HCT116 (cell line): ENCODE measurements around the gene TICRR. TPM values are rescaled to one million over a fixed set of nuclear protein-coding genes. Genes with fewer than 3 reads are reported as not detected.

Experiments
- ATAC-seq: fragments of 200-7000 bp; cut with Tn5 transposase; 2 replicates; pipeline ENCODE4 v1.9.1; 2020; ENCODE audit warnings: mild to moderate bottlenecking, moderate library complexity
- BruUV-seq: library from RNA; stranded (reverse); fragments of 400-500 nt; replicated peaks from 2 replicates; lab custom pipeline; 2021; lab: Mats Ljungman, UMichigan
- CTCF ChIA-PET: fragments of 300-600 bp; sonication (Branson Sonifier 250); formaldehyde crosslinking; loops from one replicate; lab custom pipeline; 2021; ENCODE audit warnings: antibody characterized with exemption; lab: Charles Lee
- POLR2A ChIA-PET: fragments of 300-600, 350-600 bp; sonication (Branson Sonifier 250); formaldehyde crosslinking; loops from one replicate; lab custom pipeline; 2021; ENCODE audit warnings: antibody characterized with exemption; lab: Charles Lee
- RAD21 ChIA-PET, 2 experiments: fragments of 300-600 bp; sonication (Branson Sonifier 250); formaldehyde crosslinking; loops; one replicate each; lab custom pipeline; 2023; ENCODE audit warnings: low total read pairs in 2 of 2; ENCODE audit not compliant: uncharacterized antibody in 2 of 2, unreplicated experiment in 2 of 2, low non-redundant PET in 1 of 2; lab: Charles Lee
- DNase-seq: peaks from one replicate; pipeline ENCODE4 v3.0.0-alpha.2; 2010; ENCODE audit warnings: low read depth, low spot score
- H2AFZ ChIP-seq: fragments of 200-600 bp; shearing (Covaris generic), sonication (generic); 2 replicates; pipeline ENCODE4 v1.6.1; 2017; ENCODE audit warnings: low read depth, mixed run types, mixed read lengths, antibody characterized with exemption, low read length; ENCODE audit not compliant: poor library complexity, severe bottlenecking
- H3K27ac ChIP-seq: 2 replicates; pipeline ENCODE4 v1.5.1; 2012; ENCODE audit warnings: low read depth, low read length
- H3K27me3 ChIP-seq: fragments of 200-600 bp; sonication (generic); 2 replicates; pipeline ENCODE4 v1.6.1; 2016; ENCODE audit warnings: mixed run types, low read length, mixed read lengths; ENCODE audit not compliant: insufficient read depth
- H3K36me3 ChIP-seq, 2 experiments: fragments of 200-500 bp in 1 of 2; fragments of 200-600 bp in 1 of 2; sonication (Bioruptor generic) in 1 of 2; sonication (generic) in 1 of 2; 2 replicates each; pipeline versions ENCODE4 v1.5.1 to v1.6.1; 2014 to 2016; ENCODE audit warnings: low read length in 2 of 2, inconsistent platforms in 1 of 2, mixed read lengths in 1 of 2, mixed run types in 1 of 2; ENCODE audit not compliant: insufficient read depth in 2 of 2, control insufficient read depth in 1 of 2
- H3K4me1 ChIP-seq, 2 experiments: fragments of 200-600 bp in 1 of 2; sonication (generic) in 1 of 2; 2 replicates each; pipeline versions ENCODE4 v1.5.1 to v1.6.1; 2012 to 2017; ENCODE audit warnings: low read length in 2 of 2, inconsistent platforms in 1 of 2, mild to moderate bottlenecking in 1 of 2, mixed read lengths in 1 of 2, mixed run types in 1 of 2, moderate library complexity in 1 of 2; ENCODE audit not compliant: insufficient read depth in 2 of 2, control insufficient read depth in 1 of 2
- H3K4me2 ChIP-seq: fragments of 200-600 bp; sonication (generic); 2 replicates; pipeline ENCODE4 v1.6.1; 2017; ENCODE audit warnings: mixed run types, low read length, mixed read lengths
- H3K4me3 ChIP-seq, 2 experiments: fragments of 200-600 bp in 1 of 2; sonication (generic) in 1 of 2; replicated peaks in 1 of 2; 2 replicates each; pipeline ENCODE4 v1.5.1; 2011 to 2016; ENCODE audit warnings: low read length in 2 of 2, control low read depth in 1 of 2, low read depth in 1 of 2, mild to moderate bottlenecking in 1 of 2, mixed read lengths in 1 of 2, mixed run types in 1 of 2
- H3K79me2 ChIP-seq: fragments of 200-600 bp; sonication (generic); 2 replicates; pipeline ENCODE4 v1.6.1; 2017; ENCODE audit warnings: mild to moderate bottlenecking, mixed run types, low read length, moderate library complexity, mixed read lengths; ENCODE audit not compliant: insufficient read depth
- H3K9ac ChIP-seq: fragments of 200-600 bp; sonication (generic); 2 replicates; pipeline ENCODE4 v1.6.1; 2016; ENCODE audit warnings: low read length, mixed read lengths
- H3K9me2 ChIP-seq: fragments of 200-600 bp; sonication (generic), shearing (Covaris generic); 2 replicates; pipeline ENCODE4 v1.6.1; 2017; ENCODE audit warnings: mixed run types, mild to moderate bottlenecking, moderate library complexity; ENCODE audit not compliant: insufficient read depth
- H3K9me3 ChIP-seq, 2 experiments: fragments of 200-500 bp in 1 of 2; fragments of 200-600 bp in 1 of 2; sonication (Bioruptor generic) in 1 of 2; sonication (generic) in 1 of 2; 2 replicates each; pipeline ENCODE4 v1.6.1; 2014 to 2017; ENCODE audit warnings: low read length in 2 of 2, mixed read lengths in 2 of 2, inconsistent platforms in 1 of 2, low read depth in 1 of 2, mild to moderate bottlenecking in 1 of 2, mixed run types in 1 of 2, moderate library complexity in 1 of 2; ENCODE audit not compliant: control insufficient read depth in 1 of 2, insufficient read depth in 1 of 2
- H4K20me1 ChIP-seq: fragments of 200-600 bp; sonication (generic), shearing (Covaris generic); 2 replicates; pipeline ENCODE4 v1.6.1; 2017; ENCODE audit warnings: mixed run types, mild to moderate bottlenecking, moderate library complexity; ENCODE audit not compliant: insufficient read depth
- EZH2 ChIP-seq: fragments of 200-600 bp; sonication (generic); IDR thresholded peaks from 2 replicates; pipeline ENCODE4 v1.6.1; 2017; ENCODE audit warnings: antibody characterized with exemption, mixed run types
- POLR2AphosphoS5 ChIP-seq: IDR thresholded peaks from 2 replicates; pipeline ENCODE4 v1.6.1; 2011; ENCODE audit warnings: mild to moderate bottlenecking, low read depth, low read length, moderate library complexity
- RAD21 ChIP-seq: IDR thresholded peaks from 2 replicates; pipeline ENCODE4 v1.6.1; 2012; ENCODE audit warnings: low read depth, mild to moderate bottlenecking
- SRF ChIP-seq: IDR thresholded peaks from 2 replicates; pipeline ENCODE4 v1.6.1; 2012; ENCODE audit warnings: low read depth
- intact Hi-C: fragments of 100-400 bp; cut with micrococcal nuclease; formaldehyde crosslinking; loops from 2 replicates; pipeline ENCODE4 v1.10.0; 2022
- total RNA-seq: library from RNA; stranded (reverse); gene quantifications from one replicate; pipeline ENCODE4 v1.2.1, GENCODE V29; 2021; ENCODE audit not compliant: unreplicated experiment
- TF ChIP-seq, protein P1 (sequence below), 3 experiments: fragments of 200-600 bp in 1 of 3; sonication (generic) in 1 of 3; IDR thresholded peaks in 2 of 3; conservative IDR thresholded peaks in 1 of 3; 2 replicates each; pipeline ENCODE4 v1.5.1; 2012 to 2017; ENCODE audit warnings: low read depth in 2 of 3, low read length in 2 of 3, antibody characterized with exemption in 1 of 3, borderline replicate concordance in 1 of 3, control low read depth in 1 of 3, mild to moderate bottlenecking in 1 of 3, mixed read lengths in 1 of 3, mixed run types in 1 of 3, moderate library complexity in 1 of 3; ENCODE audit not compliant: insufficient read depth in 1 of 3

The TICRR gene
- total RNA-seq, 1 experiment from 2014 or later, result 24.8 TPM

- no peak overlapping the region for H3K4me3 ChIP-seq
- no peak overlapping the region for H3K4me2 ChIP-seq
- no peak for ATAC-seq
- ChIA-PET RAD21 (interaction anchor here in 1 of 2 experiments (0.9 kb wide), 1 partner anchor 413 kb away, joined by 3 read pairs; no protein-coding TSS in a partner anchor), POLR2A (no interaction called here), CTCF (interaction anchor here (3.0 kb wide), 1 partner anchor 12 kb away, joined by 14 read pairs; no protein-coding TSS in a partner anchor)
- intact Hi-C loops, result no loop called here
- DNase-seq, result no peak
- H3K9me3 ChIP-seq, result no peaks in the 10 kb centered on the region
- no peak overlapping the region for H2AFZ ChIP-seq
- H3K9ac ChIP-seq, result no peak overlapping the region
- H3K36me3 ChIP-seq, result no peaks in the 10 kb centered on the region
- no TSS peak for BruUV-seq
- no peak overlapping the region for H3K27ac ChIP-seq
- TF ChIP-seq RAD21 (peak; percentile 15; the same call in 1 of the 2 replicates), EZH2 (no peak), SRF (no peak), POLR2AphosphoS5 (no peak)
- TF ChIP-seq, all 23 proteins: peak for 1
- H3K9me2 ChIP-seq, result no peaks in the 10 kb centered on the region
- no peaks in the 10 kb centered on the region for H3K27me3 ChIP-seq
- no peaks in the 10 kb centered on the region for H4K20me1 ChIP-seq
- H3K79me2 ChIP-seq, result no peaks in the 10 kb centered on the region
- no peaks in the 10 kb centered on the region for H3K4me1 ChIP-seq
Observed at GRCh38 chr15:89674526-89674925, 99.3 kb downstream of the TICRR start.

DNA sequence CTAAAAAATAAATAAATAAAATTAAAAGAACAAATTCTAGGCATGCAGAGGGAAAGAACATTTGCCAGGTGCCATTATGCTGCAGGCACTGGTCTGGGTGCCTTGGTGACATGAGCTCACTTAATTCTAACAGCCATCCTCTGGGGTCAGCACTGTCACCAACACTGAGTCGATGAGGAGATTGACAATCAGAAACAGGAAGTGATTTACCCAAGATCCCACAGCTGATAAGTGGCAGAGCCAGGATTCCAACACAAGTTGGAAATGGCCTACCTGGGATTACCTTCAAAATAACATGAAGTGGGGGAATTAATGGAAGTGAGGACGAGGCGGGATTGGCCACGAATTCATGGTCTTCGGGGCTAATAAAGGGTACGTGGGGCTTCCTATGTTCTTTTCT is 100.3 kb downstream of the TICRR start:
- Histone ChIP-seq H3K27ac (no peak overlapping the region), H3K9ac (no peak overlapping the region)
- POLR2A ChIA-PET, result no interaction called here
- TF ChIP-seq, protein P1, sequence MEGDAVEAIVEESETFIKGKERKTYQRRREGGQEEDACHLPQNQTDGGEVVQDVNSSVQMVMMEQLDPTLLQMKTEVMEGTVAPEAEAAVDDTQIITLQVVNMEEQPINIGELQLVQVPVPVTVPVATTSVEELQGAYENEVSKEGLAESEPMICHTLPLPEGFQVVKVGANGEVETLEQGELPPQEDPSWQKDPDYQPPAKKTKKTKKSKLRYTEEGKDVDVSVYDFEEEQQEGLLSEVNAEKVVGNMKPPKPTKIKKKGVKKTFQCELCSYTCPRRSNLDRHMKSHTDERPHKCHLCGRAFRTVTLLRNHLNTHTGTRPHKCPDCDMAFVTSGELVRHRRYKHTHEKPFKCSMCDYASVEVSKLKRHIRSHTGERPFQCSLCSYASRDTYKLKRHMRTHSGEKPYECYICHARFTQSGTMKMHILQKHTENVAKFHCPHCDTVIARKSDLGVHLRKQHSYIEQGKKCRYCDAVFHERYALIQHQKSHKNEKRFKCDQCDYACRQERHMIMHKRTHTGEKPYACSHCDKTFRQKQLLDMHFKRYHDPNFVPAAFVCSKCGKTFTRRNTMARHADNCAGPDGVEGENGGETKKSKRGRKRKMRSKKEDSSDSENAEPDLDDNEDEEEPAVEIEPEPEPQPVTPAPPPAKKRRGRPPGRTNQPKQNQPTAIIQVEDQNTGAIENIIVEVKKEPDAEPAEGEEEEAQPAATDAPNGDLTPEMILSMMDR (IDR thresholded peaks at IDR 0.05 in 2 of 3, conservative IDR thresholded peaks at IDR 0.05 in 1 of 3; ENCODE audit: borderline replicate concordance in 1 of 3, insufficient read depth in 1 of 3, low read depth in 2 of 3, low read length in 2 of 3), result no peak
- TF ChIP-seq, all 23 proteins: peak for 0
- no TSS peak for BruUV-seq
- Histone ChIP-seq H3K4me2 (no peak overlapping the region), H3K4me1 (no peaks in the 10 kb centered on the region), H2AFZ (no peak overlapping the region), H3K36me3 (no peaks in the 10 kb centered on the region), H3K9me2 (no peaks in the 10 kb centered on the region), H3K27me3 (no peaks in the 10 kb centered on the region), H3K79me2 (no peaks in the 10 kb centered on the region), H3K4me3 (no peak overlapping the region), H4K20me1 (no peaks in the 10 kb centered on the region), H3K9me3 (no peaks in the 10 kb centered on the region)
- CTCF ChIA-PET, result interaction anchor here (0.6 kb wide), 1 partner anchor 145 kb away, joined by 3 read pairs; no protein-coding TSS in a partner anchor
- DNase-seq (no peak), ATAC-seq (no peak)
- RAD21 ChIA-PET, result no interaction called here
- intact Hi-C loops, result no loop called here
